ENCODE results near the gene PARD6G.

GRCh38 chr18:80127635-80128034 lies 119.7 kb downstream of the PARD6G start:
- TF ChIP-seq CTCF (IDR thresholded peaks at IDR 0.05) (no peak), POLR2A (IDR thresholded peaks at IDR 0.05) (no peak)
